Naive B cell (primary cell): Measurements from ENCODE around the gene AGAP5. TPM values are rescaled to one million over a fixed set of nuclear protein-coding genes. Genes with fewer than 3 reads are reported as not detected.
A peak's percentile ranks its signal among the peaks of the same experiment; 100 is the strongest.

Experiments
- ATAC-seq, 2 donors: fragments of 150-1000 bp; cut with Tn5 transposase; 2 replicates each; pipeline ENCODE4 v1.10.0; 2021; ENCODE audit warnings: low read depth in 2 of 2, mild to moderate bottlenecking in 2 of 2, moderate library complexity in 2 of 2
- DNase-seq: peaks from one replicate; pipeline ENCODE4 v3.0.0; 2022
- H3K27ac Mint-ChIP-seq, 6 donors: one replicate each; pipeline ENCODE4 v1.8.0; 2020 to 2022; ENCODE audit warnings: mild to moderate bottlenecking in 6 of 6, mixed read lengths in 6 of 6, moderate library complexity in 5 of 6, inconsistent platforms in 2 of 6
- H3K27me3 Mint-ChIP-seq, 3 donors: one replicate each; pipeline ENCODE4 v1.8.0; 2021 to 2022; ENCODE audit warnings: mixed read lengths in 3 of 3, mild to moderate bottlenecking in 1 of 3
- H3K36me3 Mint-ChIP-seq, 2 donors: one replicate each; pipeline ENCODE4 v1.8.0; 2020 to 2022; ENCODE audit warnings: mixed read lengths in 2 of 2, inconsistent platforms in 1 of 2, mild to moderate bottlenecking in 1 of 2
- H3K4me1 Mint-ChIP-seq, 3 donors: one replicate each; pipeline ENCODE4 v1.8.0; 2020 to 2022; ENCODE audit warnings: mixed read lengths in 3 of 3, inconsistent platforms in 1 of 3, mild to moderate bottlenecking in 1 of 3, moderate library complexity in 1 of 3
- H3K4me3 Mint-ChIP-seq, 8 donors: one replicate each; pipeline ENCODE4 v1.8.0; 2020 to 2022; ENCODE audit warnings: mild to moderate bottlenecking in 8 of 8, mixed read lengths in 8 of 8, moderate library complexity in 8 of 8, inconsistent platforms in 2 of 8
- H3K9me3 Mint-ChIP-seq, 7 donors: one replicate each; pipeline ENCODE4 v1.8.0; 2020 to 2022; ENCODE audit warnings: mixed read lengths in 7 of 7, mild to moderate bottlenecking in 5 of 7, inconsistent platforms in 2 of 7, moderate library complexity in 1 of 7
- polyA plus RNA-seq, 6 donors: library from polyadenylated mRNA; unstranded; fragments of 300-500 nt; fragmentation: Illumina TruSeq; gene quantifications; one replicate each; pipeline ENCODE4 v1.2.3, GENCODE V29; 2021; ENCODE audit warnings: low read depth in 6 of 6

AGAP5 gene
- polyA plus RNA-seq, 6 donors from 2014 or later = 0.35 TPM; not detected in 5

- DNase-seq (no peak), ATAC-seq (no peak)
- Mint-ChIP-seq H3K4me3 (peak overlapping the region in 2 of 8 donors; percentile 4 to 5), H3K27me3 (peaks cover 5 to 25% (median 8%) of the 10 kb centered on the region in 3 donors), H3K4me1 (peaks cover 7 to 28% (median 23%) of the 10 kb centered on the region in 3 donors), H3K27ac (peak overlapping the region in 2 of 6 donors; percentile 10 to 54), H3K36me3 (no peaks in the 10 kb centered on the region), H3K9me3 (no peaks in the 10 kb centered on the region)
These were observed 53.1 kb downstream of the AGAP5 start for GRCh38 chr10:73644767-73645166.

GRCh38 chr10:73644015-73644743 lies 53.7 kb downstream of the AGAP5 start:
- Mint-ChIP-seq H3K4me3 (peak overlapping the region in 3 of 8 donors; percentile 4 to 42 (median 26)), H3K36me3 (no peaks in the 10 kb centered on the region), H3K4me1 (peaks cover 7 to 28% (median 23%) of the 10 kb centered on the region in 3 donors), H3K9me3 (no peaks in the 10 kb centered on the region), H3K27me3 (peaks cover 0 to 19% (median 8%) of the 10 kb centered on the region in 3 donors), H3K27ac (peak overlapping the region in 4 of 6 donors; percentile 8 to 88 (median 66))
- DNase-seq = peak; percentile 50
- ATAC-seq = peak; percentile 81

GRCh38 chr10:73643362-73643761 lies 54.5 kb downstream of the AGAP5 start:
- Mint-ChIP-seq H3K27me3 (peaks cover 0 to 14% (median 8%) of the 10 kb centered on the region in 3 donors), H3K27ac (peak overlapping the region in 1 of 6 donors; percentile 39)

GRCh38 chr10:73641328-73642060 lies 56.4 kb downstream of the AGAP5 start, which contains the start of gene MYOZ1:
TSS of gene MYOZ1 (minus strand) at chr10:73641474. CDS start at chr10:73640017, 1,457 bp downstream.
- Mint-ChIP-seq H3K4me1 (peaks cover 0 to 15% (median 8%) of the 10 kb centered on the region in 3 donors), H3K4me3 (no peak within 1 kb of the TSS), H3K27me3 (peaks cover 0 to 8% (median under 1%) of the 10 kb centered on the region in 3 donors)

More at GRCh38 chr10:73643362-73643761, 54.5 kb downstream of the AGAP5 start:
- no peak for ATAC-seq
- peaks cover 7 to 24% (median 22%) of the 10 kb centered on the region in 3 donors for H3K4me1 Mint-ChIP-seq
- H3K4me3 Mint-ChIP-seq = no peak overlapping the region
- DNase-seq = no peak
- H3K36me3 Mint-ChIP-seq = no peaks in the 10 kb centered on the region
- no peaks in the 10 kb centered on the region for H3K9me3 Mint-ChIP-seq

GRCh38 chr10:73639286-73639685 lies 58.6 kb downstream of the AGAP5 start:
- Mint-ChIP-seq H3K4me3 (no peak overlapping the region), H3K9me3 (no peaks in the 10 kb centered on the region), H3K27ac (no peak overlapping the region), H3K27me3 (peaks cover 0 to 11% (median 0%) of the 10 kb centered on the region in 3 donors), H3K36me3 (no peaks in the 10 kb centered on the region), H3K4me1 (peaks cover 0 to 10% (median 5%) of the 10 kb centered on the region in 3 donors)
- DNase-seq (no peak), ATAC-seq (no peak)

More at GRCh38 chr10:73641328-73642060, 56.4 kb downstream of the AGAP5 start, which contains the start of gene MYOZ1:
- ATAC-seq = no peak
- no peak for DNase-seq
- H3K36me3 Mint-ChIP-seq = no peaks in the 10 kb centered on the region
- no peaks in the 10 kb centered on the region for H3K9me3 Mint-ChIP-seq
- H3K27ac Mint-ChIP-seq = peak within 1 kb of the TSS in 2 of 6 donors; percentile 2 to 4

GRCh38 chr10:73635781-73636180 lies 62.1 kb downstream of the AGAP5 start:
- Mint-ChIP-seq H3K27me3 (peaks cover 0 to 6% (median 0%) of the 10 kb centered on the region in 3 donors), H3K4me3 (no peak overlapping the region), H3K27ac (peak overlapping the region in 1 of 6 donors; percentile 24), H3K9me3 (no peaks in the 10 kb centered on the region), H3K4me1 (no peaks in the 10 kb centered on the region), H3K36me3 (no peaks in the 10 kb centered on the region)
- DNase-seq (no peak), ATAC-seq (no peak)

- H3K27ac Mint-ChIP-seq = no peak overlapping the region
These were observed 63.5 kb downstream of the AGAP5 start for GRCh38 chr10:73634421-73634820.

GRCh38 chr10:73629165-73629564 lies 68.7 kb downstream of the AGAP5 start:
- H3K4me3 Mint-ChIP-seq = peak overlapping the region in 1 of 8 donors; percentile 29
- H3K36me3 Mint-ChIP-seq = no peaks in the 10 kb centered on the region
- H3K4me1 Mint-ChIP-seq = peaks cover 8 to 28% (median 15%) of the 10 kb centered on the region in 3 donors

More at GRCh38 chr10:73634421-73634820, 63.5 kb downstream of the AGAP5 start:
- H3K9me3 Mint-ChIP-seq = no peaks in the 10 kb centered on the region
- H3K4me3 Mint-ChIP-seq = no peak overlapping the region
- ATAC-seq (no peak), DNase-seq (no peak)
- H3K4me1 Mint-ChIP-seq = no peaks in the 10 kb centered on the region
- H3K27me3 Mint-ChIP-seq = peaks cover 0 to 6% (median 0%) of the 10 kb centered on the region in 3 donors
- no peaks in the 10 kb centered on the region for H3K36me3 Mint-ChIP-seq

GRCh38 chr10:73628405-73628804 lies 69.5 kb downstream of the AGAP5 start:
- Mint-ChIP-seq H3K4me1 (peaks cover 8 to 28% (median 15%) of the 10 kb centered on the region in 3 donors), H3K4me3 (peak overlapping the region in 1 of 8 donors; percentile 8), H3K36me3 (no peaks in the 10 kb centered on the region), H3K9me3 (no peaks in the 10 kb centered on the region), H3K27me3 (no peaks in the 10 kb centered on the region), H3K27ac (no peak overlapping the region)
- DNase-seq = no peak
- ATAC-seq = no peak

More at GRCh38 chr10:73629165-73629564, 68.7 kb downstream of the AGAP5 start:
- Mint-ChIP-seq H3K27ac (no peak overlapping the region), H3K9me3 (no peaks in the 10 kb centered on the region), H3K27me3 (peaks cover 0 to 1% (median 0%) of the 10 kb centered on the region in 3 donors)
- DNase-seq (no peak), ATAC-seq (no peak)

GRCh38 chr10:73627300-73627699 lies 70.6 kb downstream of the AGAP5 start:
- Mint-ChIP-seq H3K9me3 (no peaks in the 10 kb centered on the region), H3K36me3 (no peaks in the 10 kb centered on the region), H3K27ac (peak overlapping the region in 3 of 6 donors; percentile 26 to 51 (median 41)), H3K4me1 (peaks cover 8 to 28% (median 15%) of the 10 kb centered on the region in 3 donors), H3K27me3 (no peaks in the 10 kb centered on the region), H3K4me3 (peak overlapping the region in 5 of 8 donors; percentile 61 to 98 (median 95))
- ATAC-seq = no peak
- no peak for DNase-seq

- Mint-ChIP-seq H3K4me1 (peaks cover 8 to 28% (median 15%) of the 10 kb centered on the region in 3 donors), H3K4me3 (peak overlapping the region; percentile 94 to 100 (median 98)), H3K9me3 (no peaks in the 10 kb centered on the region), H3K27me3 (no peaks in the 10 kb centered on the region), H3K27ac (peak overlapping the region; percentile 95 to 100 (median 98)), H3K36me3 (no peaks in the 10 kb centered on the region)
- ATAC-seq (peak; percentile 96 to 97), DNase-seq (peak; percentile 89)
These were observed 71.8 kb downstream of the AGAP5 start for GRCh38 chr10:73625884-73626752.

GRCh38 chr10:73625004-73625883 lies 72.7 kb downstream of the AGAP5 start:
- Mint-ChIP-seq H3K4me3 (peak overlapping the region; percentile 94 to 100 (median 98)), H3K9me3 (no peaks in the 10 kb centered on the region), H3K27ac (peak overlapping the region; percentile 90 to 100 (median 96)), H3K27me3 (no peaks in the 10 kb centered on the region), H3K36me3 (no peaks in the 10 kb centered on the region), H3K4me1 (peaks cover 8 to 28% (median 15%) of the 10 kb centered on the region in 3 donors)
- DNase-seq (no peak), ATAC-seq (peak; percentile 48 to 52)
